ENCODE measurements around the gene HHIPL1.

HHIPL1 gene

DNA sequence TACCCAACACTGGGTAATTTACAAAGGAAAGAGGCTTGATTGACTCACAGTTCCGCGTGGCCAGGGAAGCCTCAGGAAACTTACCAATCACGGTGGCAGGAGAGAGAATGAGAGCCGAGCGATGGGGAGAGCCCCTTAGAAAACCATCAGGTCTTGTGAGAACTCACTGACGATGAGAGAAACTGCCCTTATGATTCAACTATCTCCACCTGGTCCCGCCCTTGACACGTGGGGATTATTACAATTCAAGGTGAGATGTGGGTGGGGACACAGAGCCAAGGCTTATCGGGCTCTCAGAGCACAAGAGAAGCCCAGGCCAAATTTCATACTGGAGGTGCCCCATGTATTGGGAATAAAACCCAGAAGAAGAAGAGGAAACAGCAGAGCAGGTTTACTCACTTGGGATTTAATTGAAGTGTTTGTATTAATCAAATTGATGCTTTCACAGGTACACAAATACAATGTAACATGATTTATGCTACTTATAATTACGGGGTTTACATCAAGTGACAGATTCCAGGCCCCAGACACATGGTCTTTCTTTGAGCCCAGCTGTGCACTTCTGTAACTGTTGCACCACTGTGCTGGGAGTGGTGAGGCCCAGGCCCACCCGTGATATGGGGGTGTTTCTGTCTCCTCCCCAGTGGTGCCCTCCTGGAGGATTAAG, 32.7 kb upstream of the HHIPL1 start:
- DNase-seq, result no peak

DNA sequence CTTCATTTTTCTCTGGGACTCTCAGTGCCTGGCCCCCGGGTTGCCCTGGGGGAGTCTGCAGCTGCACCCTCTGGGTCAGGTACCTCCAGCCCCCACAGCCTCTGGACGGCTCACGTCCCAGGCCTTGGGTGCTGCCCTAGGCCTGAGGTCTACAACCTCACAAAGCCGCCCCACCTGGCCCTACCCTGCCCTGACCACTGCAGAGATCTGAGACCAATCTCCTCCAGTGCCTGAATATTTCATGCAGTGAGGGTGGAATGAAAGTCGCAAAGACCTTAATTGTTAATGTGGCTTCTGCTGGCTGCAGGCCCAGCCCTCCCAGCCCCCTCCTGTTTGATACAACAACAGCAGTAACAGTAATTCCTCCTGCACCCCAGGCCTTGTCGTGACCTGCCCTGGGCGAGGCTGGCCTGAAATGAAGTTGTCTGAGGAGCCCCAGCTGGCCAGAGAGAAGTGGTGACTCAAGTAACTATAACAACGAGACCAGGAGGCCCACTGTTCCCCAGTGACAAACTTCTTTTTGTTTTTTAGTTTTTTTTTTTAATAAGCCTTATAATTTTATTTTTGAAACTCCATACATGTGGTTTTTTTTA, 32.1 kb upstream of the HHIPL1 start:
- no peak for DNase-seq

DNA sequence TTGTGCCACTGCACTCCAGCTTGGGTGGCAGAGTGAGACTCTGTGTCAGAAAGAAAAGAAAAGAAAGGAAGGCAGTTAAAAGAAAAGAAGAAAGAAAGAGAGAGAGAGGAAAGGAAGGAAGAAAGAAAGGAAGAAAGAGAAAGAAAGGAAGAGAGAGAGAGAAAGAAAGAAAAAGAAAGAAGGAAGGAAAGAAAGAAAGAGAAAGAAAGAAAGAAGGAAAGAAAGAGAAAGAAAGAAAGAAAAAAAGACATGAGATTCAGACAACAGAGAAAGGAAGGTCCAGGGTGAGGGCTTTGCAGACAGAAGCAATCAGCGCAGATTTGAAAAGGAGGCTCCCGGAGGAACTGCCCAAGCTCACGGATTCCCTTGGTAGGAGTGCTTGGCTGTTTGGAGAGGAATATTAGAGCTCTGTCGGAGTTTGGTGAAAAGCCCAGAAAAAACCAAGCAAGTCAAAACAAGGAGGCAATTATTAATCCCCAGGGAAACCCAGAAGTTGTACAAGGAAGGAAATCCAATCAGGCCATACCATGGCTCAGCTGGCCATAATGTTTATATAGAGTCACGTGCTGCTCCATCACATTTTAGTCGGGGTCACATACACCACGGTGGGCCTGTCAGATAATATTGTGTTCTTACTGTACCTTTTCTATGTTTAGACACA, 29.3 kb upstream of the HHIPL1 start:
- no peak for DNase-seq

DNA sequence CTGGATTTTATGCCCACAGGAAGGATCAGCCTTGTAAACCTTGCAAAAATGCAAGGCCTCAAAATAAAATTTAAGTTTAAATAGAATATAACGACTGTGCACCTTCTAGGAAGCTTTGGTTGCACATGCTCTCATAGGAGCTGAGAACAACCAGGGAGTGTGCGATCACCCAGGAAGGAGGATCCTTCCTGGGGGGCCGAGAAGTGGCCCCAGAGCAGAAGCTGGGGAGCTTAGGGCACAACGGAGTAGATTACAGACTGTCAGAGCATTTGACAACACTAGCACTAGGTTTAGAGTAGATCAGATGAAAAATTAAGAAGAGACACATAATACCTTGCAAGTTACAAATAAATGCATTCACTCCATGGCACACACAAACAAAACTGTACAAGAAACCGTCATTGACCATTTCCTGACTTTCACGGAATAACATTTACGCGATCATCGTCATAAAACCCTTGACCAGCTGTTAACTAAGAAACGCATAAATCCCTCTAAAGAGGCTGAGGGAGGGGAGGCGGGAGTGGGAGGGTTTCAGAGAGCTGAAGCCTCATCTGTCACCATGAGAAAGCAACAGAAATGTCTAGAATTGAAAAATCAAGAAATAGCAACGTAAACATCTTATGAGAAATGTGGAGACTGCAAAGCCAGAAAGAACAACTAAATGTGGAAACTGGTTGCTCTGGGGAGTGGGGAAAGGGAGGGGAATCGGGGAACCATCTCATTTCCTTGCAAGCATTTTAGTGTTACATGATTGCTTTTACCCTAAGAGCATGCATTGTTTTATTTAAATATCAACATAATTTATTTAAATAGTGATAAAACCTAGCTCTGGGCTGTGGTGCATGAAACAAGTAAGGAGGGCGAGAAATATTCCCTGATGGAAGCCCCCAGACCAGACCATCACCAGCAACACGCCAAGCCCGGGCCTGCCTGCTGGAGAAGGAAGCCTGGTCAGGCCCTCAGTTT, 27.8 kb upstream of the HHIPL1 start:
- DNase-seq, result no peak

DNA sequence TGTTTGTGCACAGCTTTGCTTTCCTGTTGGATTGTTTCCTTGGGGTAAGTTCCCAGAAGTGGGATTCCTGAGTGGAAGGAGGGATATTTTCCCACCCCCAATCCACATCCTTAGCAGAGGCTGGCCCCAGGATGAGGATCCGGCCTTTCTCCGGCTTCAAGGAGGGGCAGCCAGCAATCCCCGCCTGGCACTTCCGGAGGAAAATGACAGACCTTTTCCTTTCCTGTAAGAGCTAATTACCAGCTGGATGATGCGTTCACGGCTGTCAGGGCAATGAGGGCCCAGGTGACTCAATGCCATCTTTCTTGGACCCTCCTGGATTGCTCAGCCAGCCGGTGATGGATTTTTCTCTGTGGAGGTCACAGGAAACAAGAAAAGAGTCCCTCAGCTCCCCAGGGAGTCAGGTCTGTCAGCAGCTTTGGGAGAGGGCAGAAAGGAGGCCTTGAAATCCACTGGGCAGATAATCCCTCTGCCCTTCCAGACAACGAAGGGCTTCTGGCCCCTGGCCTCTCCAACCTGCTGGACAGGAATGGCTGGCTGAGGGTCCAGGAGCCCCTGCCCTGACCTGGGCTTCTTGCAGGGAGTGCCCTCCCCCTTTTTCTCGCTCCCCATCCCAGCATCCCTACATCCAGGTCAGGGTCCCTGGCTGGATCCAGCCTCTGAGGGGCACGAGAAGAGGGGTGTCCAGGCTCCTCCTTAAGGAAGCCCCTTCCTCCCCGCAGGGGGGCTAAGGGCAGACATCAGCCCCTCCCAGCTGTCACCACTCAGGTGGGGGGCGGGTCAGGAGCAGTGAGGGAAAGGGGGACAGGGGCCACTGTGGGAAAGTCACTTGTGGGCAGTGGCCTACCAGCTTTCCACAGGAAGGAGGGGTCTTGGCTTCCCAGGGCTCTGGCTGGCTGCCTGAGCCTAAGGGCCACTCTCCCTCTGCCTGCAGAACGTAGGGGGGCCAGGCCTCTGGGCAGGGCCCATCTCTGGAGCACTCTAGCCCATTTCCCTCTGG, 24.8 kb upstream of the HHIPL1 start:
- no peak for DNase-seq

DNA sequence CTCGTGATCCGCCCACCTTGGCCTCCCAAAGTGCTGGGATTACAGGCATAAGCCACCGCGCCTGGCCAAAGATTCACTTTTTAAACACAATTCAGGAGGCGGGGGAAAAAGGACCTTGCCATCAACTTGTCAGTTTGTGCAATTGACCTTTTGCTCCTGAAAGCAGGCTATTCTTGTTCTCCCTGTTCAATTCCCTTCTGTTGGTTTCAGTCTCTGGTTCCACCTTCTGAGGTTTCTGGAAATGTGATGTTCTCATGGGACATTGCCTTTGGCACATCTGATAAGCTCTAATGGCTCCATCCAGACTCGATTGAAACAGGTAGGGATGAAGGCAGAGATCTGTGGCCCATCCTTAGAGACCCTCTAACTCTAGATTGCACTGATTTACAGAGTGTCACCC, 23.0 kb upstream of the HHIPL1 start:
- DNase-seq, result no peak

DNA sequence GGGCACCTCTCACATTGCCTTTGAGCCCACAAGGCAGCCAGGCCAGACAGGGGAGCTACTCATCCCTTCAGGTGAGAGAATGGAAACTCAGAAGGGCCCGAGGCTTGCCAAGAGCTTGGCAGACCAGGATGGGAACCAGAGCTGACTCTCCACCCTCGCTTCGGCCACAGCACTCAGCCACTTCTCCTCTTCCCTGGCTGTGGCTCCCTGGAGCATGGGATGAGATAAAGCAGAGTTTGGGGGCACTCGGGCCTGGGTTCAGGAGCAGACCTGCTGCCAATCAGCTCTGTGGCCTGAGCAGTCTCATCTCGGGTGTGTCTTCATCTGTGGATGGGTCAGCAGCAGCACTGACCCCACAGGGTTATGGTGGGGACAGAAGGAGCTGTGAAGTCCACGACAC, 20.9 kb upstream of the HHIPL1 start:
- no peak for DNase-seq

DNA sequence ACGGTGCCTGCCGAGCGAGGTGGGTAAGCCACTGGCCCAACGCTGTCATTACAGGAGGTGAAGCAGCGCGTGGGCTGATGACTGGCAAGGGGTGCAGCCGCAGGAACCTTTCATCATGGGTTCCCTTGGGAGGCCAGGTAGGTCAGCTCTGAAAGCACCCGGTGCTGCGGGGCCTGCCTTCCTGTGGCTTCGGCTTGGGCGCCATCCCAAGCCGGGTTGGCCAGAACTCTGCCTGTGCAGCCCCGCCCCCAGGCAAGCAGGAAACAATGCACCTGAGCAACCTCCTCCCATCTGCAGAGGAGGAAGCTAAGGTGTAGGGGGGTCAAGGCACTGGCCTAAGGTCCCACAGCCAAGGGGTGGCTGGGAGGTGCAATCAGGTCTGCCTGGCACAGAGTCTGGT, 20.0 kb upstream of the HHIPL1 start:
- no peak for DNase-seq

DNA sequence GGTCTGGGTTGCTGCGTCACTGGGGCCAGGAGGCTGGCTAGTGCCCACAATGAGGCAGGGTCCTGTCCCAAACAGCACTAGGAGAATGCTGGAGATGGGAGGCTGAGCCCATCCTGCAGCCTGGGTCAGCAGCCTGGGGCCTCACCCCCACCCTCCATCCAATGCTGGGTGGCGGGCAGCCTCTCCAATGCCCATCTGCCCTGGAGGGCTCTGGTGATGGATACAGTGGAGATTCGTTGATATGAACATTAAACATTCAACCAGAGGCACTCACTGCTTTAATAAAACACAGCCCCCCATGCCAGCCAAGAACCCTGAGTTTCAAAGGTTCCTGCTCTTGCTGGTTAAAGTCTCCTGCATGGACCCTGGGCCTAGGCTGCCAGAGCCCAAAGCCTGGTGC, 19.5 kb upstream of the HHIPL1 start:
- DNase-seq, result no peak

DNA sequence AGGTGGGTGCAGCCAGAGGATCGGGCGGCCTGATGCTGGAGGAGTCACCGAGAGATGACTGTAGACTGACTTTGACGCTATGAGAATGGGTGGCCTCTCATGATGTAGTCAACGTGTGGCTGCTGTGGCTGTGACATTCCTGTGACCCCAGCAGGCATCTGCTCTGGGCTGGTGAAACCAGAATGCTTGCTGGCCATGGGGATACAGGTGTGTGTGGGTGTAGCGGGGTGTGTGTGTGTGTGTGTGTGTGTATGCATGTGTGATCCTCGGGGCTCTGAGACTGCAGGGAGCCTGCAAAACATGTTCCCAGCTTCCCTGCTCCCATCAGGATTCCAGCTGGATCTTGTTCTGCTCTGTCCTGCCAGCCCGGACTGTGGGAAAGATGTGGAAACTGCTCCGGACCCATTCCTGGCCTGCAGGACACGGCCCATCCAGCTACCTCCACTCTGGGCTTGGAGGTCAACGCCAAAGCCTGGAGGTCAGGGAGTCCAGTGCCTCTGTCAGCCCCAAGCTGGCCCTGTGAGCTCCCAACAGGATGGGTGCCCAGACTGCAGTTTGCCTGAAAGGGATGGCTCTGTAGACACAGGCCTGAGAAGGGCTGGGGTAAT, 18.8 kb upstream of the HHIPL1 start:
- no peak for DNase-seq

DNA sequence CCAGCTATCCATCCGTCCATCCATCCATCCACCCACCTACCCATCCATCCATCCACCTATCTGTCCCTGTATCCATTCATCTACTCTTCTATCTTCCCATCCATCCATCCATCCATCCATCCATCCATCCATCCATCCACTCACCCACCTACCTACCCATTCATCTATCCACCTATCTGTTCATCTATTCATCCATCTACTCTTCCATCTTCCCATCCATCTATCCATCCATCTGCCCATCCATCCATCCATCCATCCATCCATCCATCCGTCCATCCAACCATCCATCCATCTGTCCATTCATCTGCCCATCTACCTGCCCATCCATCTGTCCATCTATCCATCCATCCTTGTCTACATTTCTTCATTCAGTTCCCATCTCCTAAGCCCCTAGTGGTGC, 17.8 kb upstream of the HHIPL1 start:
- DNase-seq, result no peak

DNA sequence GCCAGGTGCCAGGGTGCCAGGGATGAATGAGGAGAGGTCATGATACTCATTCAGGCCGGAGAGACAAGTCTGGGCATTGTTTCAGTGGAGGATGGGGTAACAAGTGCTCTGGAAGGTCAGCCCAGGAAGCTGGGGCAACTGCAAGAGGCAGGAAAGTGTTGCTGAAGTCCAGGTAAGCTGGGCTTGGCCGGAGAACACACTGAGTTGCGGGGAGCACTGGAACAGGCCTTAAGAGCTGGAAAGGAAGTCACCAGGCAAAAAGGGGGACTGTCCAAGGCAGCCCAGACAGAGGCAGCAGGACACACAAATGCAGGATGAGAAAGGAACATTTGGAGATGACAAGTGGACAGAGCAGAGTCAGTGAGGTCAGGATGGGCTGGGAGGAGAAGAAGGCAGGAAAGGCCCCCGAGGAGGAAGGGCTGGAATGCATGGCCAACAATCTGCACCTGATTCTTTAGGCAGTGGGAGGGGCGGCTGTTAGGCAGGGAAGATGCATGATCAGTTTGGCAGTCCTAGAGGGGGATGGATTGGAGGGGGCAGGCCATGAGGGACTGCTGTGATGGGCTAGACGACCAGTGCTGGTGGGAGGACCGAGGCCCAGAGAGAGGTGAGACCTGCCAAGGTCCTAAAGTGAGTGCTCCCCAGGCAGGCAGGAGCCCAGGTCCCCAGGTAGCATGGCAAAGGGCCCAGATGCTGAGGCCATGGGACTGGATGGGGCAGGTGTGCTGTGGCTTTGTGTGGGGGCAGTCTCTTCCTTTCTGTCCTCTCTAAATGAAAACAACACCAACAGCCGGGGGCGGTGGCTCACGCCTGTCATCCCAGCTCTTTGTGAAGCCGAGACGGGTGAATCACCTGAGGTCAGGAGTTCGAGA, 17.2 kb upstream of the HHIPL1 start:
- no peak for DNase-seq

DNA sequence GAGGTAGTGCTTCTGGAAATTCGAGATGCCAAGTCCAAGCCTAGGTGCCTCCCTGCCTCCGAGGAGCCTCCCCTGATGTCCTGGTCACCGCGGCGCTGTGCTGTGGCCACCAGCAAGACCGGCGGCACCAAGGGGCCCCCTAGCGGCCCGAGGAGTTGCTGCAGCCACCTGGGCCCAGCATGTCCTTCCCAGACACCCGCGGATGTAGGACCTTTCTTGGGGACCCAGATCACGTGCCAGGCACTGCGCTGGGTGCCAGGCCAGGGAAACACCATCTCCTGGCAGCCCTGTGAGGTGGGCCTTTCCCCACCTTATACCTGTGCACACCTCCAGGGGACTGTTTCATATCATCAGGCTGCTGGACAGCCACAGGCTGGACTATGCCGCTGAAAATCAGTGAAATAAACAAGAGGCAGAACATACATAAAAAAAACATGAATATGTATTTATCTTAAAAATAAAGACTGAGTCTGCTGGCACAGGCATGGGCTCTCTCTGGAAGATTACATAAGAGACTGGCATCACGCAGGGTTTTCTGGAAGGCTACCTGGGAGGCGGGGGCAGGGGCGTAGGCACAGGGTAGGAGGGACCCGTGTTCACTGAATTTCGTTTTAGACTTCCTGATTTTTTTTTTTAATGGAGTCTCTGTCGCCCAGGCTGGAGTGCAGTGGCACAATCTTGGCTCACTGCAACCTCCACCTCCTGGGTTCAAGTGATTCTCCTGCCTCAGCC, 15.9 kb upstream of the HHIPL1 start:
- DNase-seq, result peak; percentile 86

DNA sequence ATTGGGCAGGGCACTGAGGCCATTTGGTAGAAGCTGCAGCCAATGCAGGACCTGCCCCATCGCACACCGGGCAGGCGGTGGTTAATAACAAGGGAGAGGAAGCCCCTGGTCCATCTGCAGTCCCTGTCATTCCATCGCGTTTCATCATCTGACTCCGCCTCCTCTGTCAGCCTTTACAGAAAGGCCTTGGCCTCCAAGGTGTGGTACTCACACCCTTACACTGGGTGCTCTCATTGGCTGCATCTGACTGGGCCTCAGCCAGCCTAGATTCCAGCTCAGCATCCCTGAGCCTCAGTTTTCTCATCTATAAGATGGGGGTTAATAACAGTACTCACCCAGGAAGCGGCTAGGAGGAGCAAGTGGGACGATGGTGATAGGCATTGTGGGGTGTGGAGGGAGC, 14.7 kb upstream of the HHIPL1 start:
- no peak for DNase-seq

DNA sequence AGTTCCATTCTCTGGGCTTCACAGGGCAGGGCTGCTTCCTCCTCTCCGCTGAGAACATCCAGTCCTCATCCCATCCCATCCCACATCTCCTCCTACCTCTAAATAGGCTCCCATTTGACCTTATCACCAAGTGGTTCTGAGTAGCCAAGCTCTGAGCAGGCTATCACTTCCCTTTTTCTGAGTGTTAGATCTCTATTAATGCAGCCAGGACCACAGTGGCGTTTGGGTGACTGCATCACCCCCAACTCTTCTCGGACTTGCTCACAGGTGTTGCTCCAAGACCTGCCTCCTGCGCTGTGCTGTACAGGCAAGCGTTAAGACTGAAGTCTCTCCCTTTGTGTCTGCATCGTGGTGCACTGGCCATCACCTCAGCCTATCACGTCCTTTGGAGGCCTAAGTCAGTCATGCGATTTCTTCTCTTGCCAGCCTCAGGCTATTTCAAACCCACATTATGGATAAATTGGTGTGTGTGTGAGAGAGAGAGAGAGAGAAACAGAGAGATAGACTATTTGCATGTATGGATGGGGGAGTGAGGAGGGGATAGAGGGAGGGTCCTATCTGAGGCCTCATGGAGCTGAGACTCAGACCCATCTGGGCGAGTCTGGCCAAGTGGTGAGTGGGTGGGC, 12.4 kb upstream of the HHIPL1 start:
- no peak for DNase-seq

DNA sequence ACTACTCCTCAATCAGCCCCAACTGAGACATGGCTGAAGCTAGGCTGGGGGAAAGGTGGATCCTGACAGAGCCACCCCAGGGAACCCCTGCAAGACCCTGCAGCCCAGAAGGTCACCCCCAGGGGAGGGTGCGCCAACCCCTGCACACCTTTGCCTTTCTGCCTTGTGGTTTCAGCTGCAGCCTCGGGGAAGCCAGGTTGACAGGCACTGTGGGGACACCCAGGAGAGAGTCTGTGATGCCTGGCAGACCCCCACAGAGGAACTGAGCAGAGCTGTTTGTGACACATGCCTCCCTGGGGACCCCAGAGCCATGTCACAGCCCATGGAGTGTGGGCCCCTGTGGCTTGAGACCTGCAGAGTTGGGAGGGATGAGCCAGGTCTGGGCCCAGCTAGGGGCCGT, 11.8 kb upstream of the HHIPL1 start:
- DNase-seq, result no peak

DNA sequence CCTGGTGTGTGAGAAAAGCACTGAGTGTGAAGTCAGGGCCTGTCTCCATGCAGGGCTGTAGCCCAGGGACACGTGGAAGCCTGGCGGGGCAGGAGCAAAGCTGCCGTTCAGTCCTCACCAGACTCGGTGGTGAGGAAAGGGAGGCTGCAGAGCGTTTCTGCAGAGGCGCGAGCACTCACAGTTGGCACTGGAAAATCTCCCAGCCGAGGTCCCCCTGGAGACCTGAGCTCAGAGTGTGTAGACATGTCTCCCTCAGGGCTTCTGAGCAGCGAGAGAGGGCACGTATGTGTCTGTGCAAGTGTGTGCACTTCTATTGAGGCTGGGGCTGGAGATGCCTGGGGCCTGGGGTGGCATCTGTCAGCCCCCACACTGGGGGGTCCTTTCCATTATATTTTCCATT, 11.0 kb upstream of the HHIPL1 start:
- no peak for DNase-seq

DNA sequence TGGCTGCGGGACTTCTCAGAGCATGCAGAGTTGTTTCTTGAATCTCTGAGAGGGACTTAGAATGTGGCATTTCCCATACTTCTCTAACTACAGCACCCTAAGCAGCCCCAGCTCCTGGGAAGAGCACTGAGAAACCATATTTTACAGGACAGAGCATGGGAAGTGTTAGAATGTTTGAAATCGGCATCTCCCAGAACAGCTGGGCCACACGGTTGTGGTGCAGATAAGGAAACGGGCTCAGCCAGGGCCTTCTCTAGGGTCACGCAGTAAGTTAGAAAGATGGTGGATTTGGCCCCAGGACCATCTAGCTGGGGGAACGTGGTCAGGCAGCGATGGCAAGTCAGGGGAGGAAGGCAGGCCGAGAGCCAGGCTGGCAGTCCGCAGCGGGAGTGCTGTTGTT, 10.5 kb upstream of the HHIPL1 start:
- no peak for DNase-seq

DNA sequence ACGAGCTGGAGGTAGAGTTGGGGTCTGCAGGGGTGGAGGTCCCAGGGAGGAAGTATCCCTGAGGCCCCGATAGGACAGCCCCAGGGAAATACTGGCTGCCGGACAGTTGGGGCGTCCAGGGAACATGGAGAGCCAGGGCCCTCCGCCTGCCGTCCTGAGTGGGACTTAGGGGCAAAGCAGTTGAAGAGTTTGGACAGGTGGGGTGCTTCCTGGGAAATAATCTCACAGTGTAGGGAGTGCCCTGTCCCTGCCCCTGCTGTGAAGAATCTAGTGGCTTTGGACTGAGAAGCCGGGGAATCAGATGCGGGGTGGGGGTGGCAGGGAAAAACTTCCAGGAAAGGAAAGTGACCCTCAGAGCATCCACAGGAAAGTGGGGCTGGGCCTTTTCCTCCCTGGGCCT, 9.8 kb upstream of the HHIPL1 start:
- no peak for DNase-seq

DNA sequence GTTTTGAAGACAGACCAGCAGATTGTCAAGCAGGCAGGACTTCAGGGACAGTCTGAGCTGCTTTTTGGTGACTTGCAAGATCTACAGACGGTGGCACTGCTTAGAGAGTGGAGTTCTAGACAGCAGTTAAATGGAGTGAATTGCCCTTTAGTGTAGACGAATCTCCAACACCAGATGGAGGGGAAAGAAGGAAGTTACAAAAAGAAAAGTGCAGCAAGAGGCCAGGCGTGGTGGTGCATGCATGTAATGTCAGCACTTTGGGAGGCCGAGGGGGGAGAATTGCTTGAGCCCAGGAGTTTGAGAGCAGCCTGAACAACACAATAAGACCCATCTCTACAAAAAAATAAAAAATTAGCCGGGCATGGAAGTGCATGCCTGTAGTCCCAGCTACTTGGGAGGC, 8.4 kb upstream of the HHIPL1 start:
- DNase-seq, result no peak
